HG02571 (cell line): Measurements from ENCODE around the gene IGLL5.
"Not testable (repeated sequence)": the region's sequence is repeated elsewhere in the genome, so short reads cannot be mapped to it uniquely, and the experiment has no call there.

Source experiments
- ATAC-seq: cut with Tn5 transposase; IDR thresholded peaks from one replicate; pipeline ENCODE4 v1.9.1; 2021; ENCODE audit warnings: mild to moderate bottlenecking, moderate library complexity; ENCODE audit not compliant: unreplicated experiment

Gene IGLL5

GRCh38 chr22:22883090-22883727 is 4.4 kb upstream of the IGLL5 start:
- no peak for ATAC-seq

GRCh38 chr22:22884010-22884887 is 3.4 kb upstream of the IGLL5 start:
- peak; percentile 31 for ATAC-seq

DNA sequence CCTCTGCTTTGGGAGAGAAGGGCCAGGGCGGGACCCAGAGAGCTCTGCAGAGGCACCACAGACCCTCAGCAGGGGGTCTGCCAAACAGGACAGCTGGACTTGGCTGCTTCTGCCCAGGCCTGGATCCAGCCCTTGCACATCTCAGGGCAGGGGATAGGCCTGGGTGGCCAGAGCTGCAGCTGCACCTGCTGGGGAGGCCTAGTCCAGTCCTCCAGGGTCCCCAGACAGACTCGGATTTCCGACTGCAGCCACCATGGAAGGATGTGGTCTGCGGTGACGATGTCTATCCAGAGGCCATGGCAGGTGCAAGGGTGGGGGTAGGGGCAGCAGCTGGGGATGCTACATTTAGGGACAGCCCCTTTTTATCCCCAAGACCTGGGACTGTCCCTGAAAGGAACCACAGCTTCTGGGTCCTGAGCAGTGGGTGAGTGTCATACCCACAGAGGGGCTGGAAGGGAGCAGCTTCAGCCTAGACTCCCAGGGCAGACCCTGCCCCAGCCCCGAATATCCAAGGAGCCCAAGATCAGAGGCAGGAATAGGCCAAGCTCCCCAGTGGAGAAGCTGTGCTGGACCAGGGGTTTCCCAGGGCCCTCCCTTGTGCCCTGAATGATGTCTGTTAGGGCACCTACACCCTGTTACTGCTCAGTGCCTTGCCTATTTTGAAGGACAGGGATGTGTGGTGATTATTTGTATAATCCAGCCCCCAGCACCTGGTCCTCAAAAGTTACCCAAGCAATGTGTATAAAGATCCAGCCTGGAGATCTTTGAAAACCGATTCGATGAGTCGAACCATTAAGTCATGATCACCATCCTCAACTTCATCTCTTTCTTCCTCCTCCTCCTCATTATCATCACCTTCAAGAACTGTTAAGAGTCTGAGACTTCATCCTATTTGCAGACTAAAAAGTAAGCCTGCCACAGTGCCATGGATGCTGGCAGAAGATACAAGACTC is 2.5 kb upstream of the IGLL5 start:
- ATAC-seq = peak; percentile 57

- ATAC-seq = no peak
These were observed 1.1 kb upstream of the IGLL5 start for GRCh38 chr22:22886546-22886945.

DNA sequence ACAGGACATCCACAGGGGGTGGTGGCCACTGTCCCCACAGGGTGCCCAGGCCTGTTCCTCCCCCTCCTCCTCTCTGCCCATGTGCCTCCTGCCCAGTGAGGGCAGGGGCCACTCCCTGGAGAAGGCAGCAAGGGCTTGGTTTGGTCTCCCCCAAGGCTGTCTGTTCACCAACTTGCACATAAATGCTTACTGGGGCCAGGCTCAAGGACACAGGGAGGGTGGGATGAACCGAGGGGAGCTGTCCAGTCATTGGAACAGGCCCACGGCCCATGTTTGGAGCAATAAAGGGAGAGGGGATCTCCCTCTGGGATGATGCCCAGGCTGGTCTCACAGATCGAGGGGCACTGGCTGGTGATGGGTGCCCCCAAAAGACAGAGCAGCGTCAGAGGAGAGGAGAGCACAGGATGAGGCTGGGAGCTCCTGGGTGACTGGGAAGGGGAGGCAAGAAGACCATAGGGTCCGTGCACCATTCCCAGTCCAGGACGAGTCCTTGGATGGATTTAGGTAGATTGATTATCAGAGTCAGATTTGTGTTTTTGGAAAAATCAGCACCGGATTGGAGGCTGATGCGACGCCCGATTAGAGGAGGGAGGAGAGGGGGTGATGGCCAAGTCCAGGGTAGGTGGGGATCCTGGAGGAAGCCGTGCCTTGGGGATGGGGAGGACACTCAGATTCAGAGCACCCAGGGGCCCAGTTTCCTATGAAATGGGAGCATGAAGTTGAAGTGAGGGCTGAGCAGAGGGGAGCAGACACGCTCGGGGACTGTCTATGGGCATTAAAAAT is 1.1 kb downstream of the IGLL5 start:
- no peak for ATAC-seq

DNA sequence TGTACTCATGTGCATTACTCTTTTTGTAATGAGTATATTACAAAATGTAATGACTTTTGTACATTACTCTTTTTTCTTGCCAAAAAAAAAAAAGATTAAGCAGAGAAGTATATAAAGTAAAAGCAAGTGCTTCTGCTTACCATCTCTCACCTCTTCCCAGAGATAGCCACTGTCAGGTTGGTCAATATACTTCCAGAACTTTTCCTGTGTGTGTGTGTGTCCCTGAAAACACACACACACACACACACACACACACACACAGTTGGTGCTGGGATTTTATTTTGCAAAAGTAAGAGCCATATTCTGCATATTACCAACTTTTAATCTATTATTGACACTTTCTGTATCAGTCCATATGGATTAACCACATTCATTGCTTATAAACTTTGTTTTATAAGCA is 2.5 kb downstream of the IGLL5 start:
- ATAC-seq = no peak

DNA sequence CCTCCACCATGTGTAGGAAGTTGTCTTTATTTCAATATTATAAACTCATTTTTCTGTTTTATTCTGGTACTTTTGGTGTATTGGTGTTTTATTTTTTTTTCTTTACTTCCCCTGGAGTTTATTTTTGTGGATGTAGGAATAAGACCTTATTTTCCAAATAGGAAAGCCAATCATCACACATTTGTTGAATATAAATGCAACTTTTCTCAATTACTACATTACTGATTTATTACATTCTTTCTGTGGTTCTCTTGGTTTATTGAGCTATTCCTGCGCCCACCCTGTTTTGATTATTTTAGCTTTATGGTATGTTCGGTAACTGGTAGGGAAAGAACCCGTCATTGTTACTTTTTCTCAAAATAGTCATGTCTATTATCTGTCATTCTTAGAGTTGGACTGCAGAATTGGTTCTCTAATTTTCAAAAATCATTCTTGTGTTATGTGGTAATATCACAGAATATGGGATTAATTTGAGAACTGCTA is 3.6 kb downstream of the IGLL5 start:
- ATAC-seq = no peak

DNA sequence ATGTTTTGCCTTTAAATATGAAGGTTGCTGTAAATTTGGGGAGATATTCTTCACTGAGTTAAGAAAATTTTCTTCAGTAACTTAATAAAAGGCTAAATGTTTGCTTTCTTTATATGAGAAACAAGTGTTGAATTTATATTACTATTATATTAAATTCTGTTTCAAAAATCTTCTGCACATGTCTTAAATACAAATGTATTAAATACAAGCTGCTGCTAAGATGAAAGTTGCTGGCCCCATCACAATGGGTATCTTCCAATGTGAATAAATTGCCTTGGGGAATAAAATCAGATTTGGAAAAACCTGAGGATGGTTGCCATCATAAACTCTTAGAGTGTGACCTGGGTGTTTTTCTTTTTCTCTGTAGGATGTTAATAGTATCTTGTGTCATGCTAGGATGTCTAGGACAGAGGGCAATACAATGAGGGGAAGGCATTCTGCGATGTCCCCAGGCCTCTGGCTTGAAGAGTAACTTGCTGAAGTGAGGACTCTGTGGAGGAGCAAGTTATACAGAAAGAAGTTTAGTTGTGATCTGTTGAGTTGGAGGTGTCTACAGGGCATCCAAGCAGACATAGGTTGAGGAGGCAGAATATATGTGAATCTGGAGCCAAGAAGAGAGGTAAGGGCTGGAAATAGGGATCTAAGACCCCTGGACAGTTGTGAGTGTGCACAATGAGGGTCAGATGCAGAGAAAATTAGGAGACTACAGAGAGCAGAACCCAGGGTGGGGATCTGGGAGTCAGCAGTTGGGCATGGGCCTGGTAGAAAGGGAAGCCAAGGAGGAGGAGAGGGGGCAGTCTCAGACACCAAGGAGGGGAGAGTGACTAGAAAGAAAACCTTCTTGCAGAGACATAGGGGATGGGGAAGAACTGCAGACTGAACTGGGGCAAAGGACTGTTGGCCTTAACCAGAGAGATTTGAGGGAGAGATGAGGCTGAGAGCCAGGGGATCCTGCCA is 4.8 kb downstream of the IGLL5 start:
- ATAC-seq = no peak

DNA sequence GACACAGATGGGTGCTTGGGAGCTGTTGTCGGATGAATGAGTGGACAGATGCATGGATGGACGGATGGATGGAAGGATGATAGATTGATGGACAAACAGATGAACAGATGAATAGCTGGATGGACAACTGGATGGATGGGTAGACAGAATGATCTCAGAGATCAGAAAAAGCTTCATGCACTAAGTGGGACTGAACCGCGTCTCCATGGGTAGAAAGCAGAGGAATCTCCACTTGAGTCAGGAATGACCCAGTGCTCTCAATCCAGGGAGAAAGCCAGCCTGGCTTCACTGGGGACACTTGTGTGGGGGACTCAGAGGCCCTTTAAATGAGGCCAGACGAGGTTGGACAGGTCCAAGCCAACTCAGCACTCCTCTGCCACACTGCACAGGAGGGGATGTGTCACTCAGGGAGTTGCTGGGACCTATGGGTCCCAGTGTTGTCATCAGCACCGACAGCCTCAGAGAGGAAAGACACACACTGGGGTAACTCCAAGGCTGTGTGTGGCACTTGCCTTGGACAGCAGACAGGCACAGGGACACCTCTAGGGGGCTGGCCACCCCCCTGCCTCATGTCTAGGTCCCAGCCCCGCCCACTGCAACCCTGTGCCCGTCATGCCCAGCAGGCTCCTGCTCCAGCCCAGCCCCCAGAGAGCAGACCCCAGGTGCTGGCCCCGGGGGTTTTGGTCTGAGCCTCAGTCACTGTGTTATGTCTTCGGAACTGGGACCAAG is 5.6 kb downstream of the IGLL5 start:
- ATAC-seq = no peak

DNA sequence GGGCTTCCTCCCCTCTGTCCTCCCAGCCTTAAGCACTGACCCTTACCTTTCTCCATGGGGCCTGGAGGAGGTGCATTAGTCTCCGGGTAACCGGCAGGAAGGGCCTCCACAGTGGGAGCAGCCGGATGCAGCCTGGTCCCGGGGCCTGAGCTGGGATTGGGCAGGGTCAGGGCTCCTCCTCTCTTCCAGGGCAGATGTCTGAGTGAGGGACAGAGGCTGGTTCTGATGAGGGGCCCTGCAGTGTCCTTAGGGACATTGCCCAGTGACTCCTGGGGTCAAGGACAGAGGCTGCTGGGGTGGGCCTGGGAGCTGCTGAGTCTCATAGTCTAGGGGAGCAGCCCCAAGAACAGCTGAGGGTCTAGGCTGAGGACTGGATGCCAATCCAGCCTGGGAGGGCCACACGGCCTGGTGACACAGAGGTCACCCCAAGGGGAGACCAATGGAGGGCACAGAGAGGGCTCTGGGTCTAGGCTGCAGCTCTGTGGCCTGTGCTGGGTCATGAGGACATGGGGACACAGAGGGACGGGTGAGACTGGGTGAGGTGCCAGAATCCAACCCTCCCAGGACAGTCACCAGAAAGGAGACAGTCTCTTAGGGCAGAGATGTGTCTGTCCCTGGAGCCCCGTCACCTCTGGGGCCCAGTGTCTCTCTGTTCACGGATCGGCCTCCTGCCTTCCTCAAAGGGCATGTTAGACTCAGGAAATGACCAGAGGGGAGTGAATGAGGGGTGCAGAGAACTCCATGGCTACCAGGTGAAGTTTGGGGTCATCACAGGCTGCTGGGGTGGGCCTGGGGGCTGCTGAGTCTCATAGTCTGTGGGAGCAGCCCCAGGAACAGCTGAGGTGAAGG is 6.5 kb downstream of the IGLL5 start:
- no peak for ATAC-seq

DNA sequence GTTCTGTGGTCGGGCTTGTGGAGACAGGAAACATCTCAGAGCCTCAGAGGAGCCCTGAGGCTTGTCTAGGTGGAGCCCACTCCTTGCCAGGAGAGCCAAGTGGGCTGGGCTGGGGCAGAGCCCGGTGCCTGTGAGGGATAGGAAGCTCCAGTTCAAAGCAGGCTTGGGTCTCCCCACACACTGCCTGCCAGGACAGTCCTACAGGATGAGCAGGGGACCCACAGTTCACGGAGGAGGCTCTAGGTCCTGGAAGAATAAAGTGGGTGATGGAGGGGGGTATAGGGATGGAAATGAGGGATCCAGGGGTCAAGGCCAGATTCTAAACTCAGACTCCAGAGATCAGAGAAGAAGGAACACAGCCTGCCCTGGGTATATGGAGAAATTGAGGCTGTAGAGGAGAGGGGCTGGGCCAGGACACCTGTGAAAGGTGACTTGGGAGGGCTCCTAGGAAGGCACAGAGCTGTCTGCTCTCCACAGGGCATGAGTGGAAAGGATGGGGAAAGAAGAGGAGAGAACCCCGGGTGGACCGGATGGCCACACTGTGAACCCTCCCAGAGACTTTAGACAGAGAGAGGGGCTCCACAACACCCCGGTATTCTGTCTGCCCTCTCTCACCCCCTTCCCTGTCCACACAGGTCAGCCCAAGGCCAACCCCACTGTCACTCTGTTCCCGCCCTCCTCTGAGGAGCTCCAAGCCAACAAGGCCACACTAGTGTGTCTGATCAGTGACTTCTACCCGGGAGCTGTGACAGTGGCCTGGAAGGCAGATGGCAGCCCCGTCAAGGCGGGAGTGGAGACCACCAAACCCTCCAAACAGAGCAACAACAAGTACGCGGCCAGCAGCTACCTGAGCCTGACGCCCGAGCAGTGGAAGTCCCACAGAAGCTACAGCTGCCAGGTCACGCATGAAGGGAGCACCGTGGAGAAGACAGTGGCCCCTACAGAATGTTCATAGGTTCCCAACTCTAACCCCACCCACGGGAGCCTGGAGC is 7.4 kb downstream of the IGLL5 start:
- ATAC-seq = no peak

GRCh38 chr22:22895776-22896445 is 8.3 kb downstream of the IGLL5 start:
- ATAC-seq = no peak

DNA sequence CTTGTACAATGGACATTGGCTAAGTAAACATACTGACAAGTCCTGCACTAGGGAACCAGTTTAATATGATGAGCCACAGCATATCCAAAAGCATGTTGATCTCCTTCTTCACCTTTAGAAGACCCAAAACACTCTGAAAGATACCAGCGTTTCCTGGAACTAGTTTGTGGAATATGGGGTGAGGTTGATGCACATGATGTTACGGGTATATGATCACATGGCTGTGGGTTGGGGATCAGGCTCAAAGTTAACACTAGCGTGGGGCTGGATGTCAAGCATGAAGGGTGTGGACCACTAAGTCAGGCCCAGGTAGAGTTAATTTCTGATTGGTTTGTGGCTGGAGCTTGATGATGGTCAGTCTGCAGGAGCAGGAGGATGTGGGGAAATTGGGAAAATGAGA is 9.0 kb downstream of the IGLL5 start:
- ATAC-seq = no peak

DNA sequence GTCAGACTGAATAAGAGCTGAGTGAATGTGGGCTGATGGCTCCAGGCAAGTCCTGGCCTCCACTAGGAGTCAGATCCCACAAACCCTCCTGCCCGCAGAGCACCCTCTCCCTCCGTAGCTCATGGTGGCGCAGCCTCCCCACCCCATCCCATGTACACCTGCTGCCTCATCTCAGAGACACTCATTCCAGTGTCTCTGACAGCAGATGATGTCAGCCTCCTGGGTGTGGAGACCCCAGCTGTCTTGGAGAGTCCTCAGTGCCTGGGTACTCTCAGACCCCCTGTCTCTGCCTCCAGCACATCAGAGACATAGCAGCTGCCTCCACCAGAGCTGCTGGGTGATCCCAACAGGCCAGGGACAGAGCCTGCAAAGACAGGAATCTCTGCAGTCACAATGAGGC is 9.5 kb downstream of the IGLL5 start:
- no peak for ATAC-seq

DNA sequence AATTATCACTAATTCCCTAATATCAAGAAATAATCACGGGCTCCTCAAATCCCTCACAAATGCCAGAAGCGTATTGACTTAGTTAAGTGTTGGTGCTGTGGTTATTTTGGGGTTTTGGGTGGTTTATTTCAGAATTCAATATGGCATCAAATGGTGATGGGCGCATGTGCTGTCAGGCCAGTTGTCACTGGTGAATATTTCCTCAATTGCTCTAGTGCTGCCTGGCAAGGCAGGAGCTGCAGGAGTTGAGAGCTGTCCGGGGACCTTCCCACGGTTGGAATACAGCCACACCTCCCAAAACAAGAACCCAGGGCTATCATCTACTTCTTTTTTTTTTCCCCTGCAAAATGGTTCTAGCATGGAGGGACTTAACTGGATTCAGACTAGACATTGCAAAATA is 10.3 kb downstream of the IGLL5 start:
- ATAC-seq = no peak

DNA sequence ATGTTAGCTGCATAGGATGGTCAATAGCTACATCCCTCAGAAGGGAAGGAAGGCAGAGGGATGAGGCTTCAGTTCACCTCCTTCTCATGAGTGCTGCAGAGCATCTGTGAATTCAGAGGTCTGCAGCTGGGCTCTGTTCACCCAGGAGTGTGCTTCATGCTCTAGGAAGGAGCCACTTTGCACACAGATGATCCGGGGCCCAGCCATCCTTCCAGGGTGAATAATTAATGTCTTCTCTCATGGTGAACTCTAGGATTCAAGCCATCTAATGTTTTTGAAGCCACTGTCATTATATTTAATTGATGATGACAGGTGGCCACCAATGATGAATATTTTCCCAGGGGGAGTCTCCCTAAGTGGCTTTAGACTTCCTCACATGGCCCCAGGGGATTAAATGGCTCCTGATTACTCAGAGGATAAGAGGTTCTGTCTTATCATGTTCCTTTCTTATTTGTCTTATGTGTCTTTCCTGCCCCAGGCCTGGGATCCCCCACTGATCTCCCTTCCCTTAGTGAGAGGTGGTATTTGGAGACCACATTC is 10.9 kb downstream of the IGLL5 start:
- ATAC-seq = not testable (repeated sequence)
